Myocyte (in vitro differentiated cells): Measurements from ENCODE around the gene LRRC8D. TPM values are rescaled to one million over a fixed set of nuclear protein-coding genes. Genes with fewer than 3 reads are reported as not detected.
"Not testable (repeated sequence)": the region's sequence is repeated elsewhere in the genome, so short reads cannot be mapped to it uniquely, and the experiment has no call there.

Source experiments
- DNase-seq: peaks from one replicate; pipeline ENCODE4 v3.0.0-alpha.2; 2012; ENCODE audit warnings: low read depth
- total RNA-seq: library from RNA; depleted of rRNA; stranded (reverse); fragments of >200 nt; gene quantifications from 2 replicates; pipeline ENCODE4 v1.2.3, GENCODE V29; 2014

Gene LRRC8D
- total RNA-seq, 1 donor from 2014 or later, result 16.7 TPM

- peak; percentile 69 for DNase-seq
These were observed 132.3 kb downstream of the LRRC8D start for GRCh38 chr1:89953131-89953626.

DNA sequence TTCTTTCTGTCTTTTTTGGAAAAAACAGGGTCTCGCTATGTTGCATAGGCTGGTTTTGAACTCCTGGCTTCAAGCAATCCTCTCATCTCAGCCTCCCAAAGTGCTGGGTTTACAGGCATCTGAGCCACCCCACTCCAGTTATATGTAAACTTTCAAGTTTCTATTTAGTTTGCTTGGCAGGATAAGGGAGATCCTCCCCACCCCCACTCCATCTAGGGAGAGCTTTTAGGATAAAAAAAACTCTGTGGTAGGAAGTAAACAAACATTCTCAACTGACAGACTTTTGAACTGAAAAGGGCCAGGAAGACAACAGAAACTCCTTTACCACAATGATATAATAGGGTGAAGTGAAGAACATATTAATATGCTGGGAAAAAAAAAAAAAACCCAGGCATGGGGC is 133.1 kb downstream of the LRRC8D start:
- DNase-seq, result no peak

DNA sequence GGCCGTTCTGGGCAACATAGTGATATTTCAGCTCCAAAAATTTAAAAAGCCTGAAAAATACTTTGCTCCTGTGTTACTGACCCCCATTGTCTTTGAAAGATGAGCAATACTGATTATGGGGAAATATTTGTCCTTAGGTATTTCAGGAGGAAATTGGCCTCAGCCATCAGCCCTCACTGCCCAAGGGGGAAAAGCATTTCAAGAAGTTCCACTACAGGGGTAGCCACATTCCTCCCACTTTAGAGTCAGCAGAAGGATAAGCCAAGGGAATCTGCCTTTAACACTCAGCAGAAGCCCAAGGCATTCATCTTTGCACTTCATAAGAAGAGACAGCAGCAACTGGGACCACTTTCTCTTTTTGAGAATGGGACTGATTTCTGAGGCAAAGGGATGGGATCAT is 133.6 kb downstream of the LRRC8D start:
- DNase-seq, result no peak

- no peak for DNase-seq
These were observed 134.7 kb downstream of the LRRC8D start for GRCh38 chr1:89955311-89956205.

DNA sequence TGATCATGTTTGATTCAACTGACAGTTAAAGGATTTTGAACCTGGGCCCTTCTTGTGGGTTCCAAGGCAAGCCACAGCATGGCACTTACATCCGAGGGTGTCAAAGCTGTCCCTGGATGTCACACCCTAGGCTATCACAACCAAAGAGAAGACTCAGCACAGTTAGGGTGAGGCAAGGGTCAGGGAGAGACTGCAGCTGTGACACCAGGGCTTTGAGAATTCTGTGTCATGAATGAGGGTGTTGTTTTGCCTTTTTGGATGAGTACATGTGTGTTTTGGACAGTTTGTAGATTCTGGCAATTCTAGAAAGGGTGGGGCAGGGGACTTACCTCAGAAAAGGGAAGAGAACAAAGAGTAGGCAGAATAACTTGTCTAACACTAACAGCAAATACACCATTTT is 136.3 kb downstream of the LRRC8D start:
- peak; percentile 45 for DNase-seq

DNA sequence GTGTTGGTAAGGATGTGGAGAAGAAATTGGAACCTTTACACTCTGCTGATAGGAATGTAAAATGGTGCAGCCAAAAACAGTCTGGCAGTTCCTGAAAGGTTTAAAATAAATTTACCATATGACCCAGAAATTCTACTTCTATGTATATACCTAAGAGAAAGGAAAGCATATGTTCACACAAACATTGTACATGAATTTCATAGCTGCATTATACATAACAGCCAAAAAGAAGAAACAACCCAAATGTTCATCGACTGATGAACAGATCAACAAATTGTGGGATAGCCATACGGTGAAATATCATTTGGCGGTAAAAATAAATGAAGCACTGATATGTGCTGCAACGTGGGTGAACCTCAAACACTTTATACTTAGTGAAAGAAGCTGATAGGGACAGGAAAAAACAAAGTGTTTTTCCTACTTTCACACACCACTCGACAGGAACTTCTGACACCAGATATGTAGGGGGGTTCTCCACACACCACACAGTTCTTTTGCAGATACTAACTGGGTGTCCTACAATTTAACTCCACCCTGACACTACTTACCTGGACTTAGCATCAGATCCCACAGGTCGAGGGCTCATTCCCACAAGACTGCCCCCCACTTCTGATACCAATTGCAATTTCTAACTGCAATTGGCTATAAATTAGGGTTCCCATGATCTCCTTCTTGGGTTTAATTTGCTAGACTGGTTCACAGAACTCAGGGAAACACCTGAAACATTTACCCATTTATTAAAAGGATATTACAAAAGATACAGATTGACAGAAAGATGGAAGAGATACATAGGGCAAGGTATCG is 138.2 kb downstream of the LRRC8D start:
- DNase-seq, result no peak

GRCh38 chr1:89959719-89960118 is 138.9 kb downstream of the LRRC8D start:
- DNase-seq, result no peak

DNA sequence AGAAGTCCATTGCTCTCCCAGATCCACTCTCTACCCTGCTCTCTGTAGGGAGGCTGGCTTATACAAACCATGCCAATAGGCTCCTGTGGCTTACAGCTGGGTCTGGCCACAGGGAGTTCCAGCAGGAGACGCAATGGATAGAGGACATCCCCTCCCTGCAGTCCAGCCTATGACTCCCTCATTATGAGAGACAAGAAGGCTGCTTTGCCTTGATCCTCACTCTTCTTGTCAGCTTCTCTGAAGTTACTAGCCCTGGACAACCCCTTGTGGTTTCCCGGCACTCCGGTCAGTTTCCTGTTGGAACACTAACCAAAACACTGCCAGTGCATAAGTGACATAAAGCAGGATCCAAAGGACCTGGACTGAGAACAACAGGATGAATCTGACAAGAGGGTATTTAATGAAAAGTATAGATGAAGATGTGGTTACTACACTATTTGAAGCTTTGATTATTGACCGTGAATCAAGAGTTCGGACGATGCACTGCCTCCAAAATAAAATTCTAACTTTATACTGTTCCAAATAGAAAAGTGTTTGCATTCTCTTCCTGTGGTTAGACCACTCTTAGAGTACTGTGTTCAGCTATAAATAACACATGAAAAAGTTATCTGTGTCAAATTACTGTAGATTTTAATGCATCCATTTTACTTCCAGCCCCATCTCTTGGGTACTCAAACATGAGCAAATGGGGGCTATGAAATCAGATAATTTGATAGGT is 141.4 kb downstream of the LRRC8D start:
- DNase-seq, result peak; percentile 68

- DNase-seq, result no peak
These were observed 141.9 kb downstream of the LRRC8D start for GRCh38 chr1:89962742-89963075.

DNA sequence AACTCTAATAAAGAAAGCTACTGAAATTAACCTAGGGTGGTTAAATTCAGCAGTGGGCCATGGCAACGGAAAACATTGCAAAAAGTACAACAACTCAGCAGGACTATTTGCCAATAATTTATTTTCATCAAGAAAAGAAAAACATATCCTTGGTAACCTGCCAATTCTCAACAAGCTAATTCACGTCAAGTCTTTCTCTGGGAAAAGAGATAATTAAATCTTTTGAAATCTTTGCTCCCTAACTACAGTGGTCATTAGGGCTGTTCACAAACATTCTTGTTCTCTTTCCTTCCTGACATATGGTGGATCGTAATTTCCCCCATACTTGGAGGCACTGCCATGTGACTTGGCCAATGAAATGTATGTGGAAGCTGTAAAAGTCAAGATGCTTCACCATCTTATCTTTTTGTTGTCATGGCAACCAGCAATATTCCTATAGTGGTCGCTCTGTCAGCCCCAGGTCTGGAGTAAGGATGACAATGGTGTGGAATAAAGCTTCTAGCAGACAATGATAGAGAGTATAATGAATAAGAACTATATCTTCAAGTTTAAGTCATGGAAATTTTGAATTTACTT is 144.4 kb downstream of the LRRC8D start:
- DNase-seq, result no peak

DNA sequence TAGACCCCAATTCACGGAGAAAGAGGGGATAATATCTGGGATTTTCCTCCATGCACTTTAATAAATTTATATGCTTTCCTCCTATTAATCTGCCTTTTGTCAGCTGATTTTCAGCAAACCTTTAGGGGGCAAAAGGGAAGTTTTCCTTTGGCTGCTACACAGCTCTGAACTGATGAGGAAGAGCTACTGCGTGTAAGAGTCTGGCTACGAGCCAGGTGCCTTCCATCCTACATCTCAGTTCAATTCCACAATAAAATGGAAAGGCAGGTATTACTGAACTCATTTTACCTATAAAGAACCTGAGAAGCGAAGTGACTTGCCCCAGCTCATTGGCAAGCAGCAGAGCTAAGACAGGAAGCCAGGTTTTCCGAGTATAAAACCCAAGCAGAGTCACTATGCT is 145.8 kb downstream of the LRRC8D start:
- no peak for DNase-seq

DNA sequence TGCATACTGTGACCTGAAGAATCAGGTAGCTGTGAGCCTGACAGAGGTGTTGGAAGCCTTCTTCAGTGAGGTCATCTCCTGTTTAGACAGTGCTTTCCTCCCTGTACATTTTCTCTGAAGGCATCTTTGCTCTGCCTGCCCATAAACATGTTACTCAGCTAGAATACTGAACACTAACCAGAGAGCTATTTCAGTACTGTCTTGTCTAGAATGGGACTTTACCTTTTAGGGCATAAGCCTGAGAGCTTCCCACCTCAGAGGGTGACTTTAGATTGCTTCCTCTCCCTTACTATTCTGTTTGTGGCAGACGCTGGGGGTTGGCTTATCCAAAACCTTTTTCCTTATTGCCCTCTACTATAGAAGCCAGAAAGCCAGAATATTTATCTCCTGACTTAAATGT is 150.8 kb downstream of the LRRC8D start:
- no peak for DNase-seq

DNA sequence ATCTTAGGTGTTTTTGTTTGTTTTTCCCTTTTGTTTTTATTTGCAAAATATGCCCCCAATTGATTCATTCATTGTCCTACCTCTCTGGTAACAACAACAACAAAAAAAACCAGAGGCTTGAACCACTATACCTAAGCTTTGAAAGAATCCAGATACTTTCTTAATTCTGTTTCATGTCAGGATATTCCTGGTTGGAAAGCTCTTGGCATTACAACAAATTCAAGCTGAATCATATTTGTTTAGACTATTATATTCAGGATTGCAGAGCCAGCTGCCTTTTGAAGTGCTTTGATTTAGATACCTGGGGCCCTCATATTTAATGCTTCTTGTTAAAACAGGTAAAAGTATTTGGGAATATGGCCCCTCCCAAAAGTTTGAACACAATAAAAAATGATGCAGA is 151.2 kb downstream of the LRRC8D start:
- DNase-seq, result no peak

- DNase-seq, result no peak
These were observed 152.8 kb downstream of the LRRC8D start for GRCh38 chr1:89973471-89974127.

- DNase-seq, result peak; percentile 35
These were observed 153.4 kb downstream of the LRRC8D start for GRCh38 chr1:89974256-89974655.

DNA sequence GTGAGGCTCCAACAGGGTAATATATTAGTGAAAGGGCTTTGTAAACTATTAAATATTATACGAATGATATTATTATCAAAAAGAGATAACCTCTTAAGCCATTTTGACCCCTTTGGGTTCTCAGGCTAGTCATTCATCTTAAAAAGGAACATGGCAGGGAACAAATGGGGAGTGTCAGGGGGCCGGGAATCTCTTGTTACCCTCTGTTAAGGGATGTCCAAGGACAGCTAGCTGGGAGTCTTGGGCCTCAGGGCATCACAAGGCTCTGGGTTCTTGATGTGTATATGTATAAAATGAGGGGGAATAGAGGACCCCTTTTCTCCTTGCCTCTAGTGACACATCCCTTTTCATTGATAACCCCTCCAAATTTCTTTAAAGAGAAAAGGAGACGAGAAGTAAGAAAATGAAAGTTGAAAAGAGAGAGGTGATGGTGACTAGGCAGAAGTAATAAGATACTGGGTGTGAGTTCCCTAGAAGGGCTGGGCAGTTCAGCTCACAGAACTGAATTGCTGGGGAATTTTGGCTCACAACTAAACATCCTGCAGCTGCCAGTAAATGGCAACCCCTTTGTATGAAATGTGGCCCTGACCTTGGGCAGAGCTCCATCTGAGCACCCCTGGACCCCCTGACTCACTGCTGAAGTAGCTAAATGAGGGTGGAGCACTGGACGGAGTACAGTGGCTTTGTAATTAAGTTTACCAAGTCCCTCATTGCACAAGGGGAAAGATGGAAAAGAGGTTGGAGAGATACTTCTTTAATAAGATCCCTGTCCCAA is 154.1 kb downstream of the LRRC8D start:
- DNase-seq, result peak; percentile 94

- DNase-seq, result peak; percentile 53
These were observed 154.8 kb downstream of the LRRC8D start for GRCh38 chr1:89975540-89976125.

GRCh38 chr1:89978755-89979154 is 157.9 kb downstream of the LRRC8D start:
- no peak for DNase-seq

GRCh38 chr1:89980605-89981004 is 159.8 kb downstream of the LRRC8D start:
- DNase-seq, result no peak

DNA sequence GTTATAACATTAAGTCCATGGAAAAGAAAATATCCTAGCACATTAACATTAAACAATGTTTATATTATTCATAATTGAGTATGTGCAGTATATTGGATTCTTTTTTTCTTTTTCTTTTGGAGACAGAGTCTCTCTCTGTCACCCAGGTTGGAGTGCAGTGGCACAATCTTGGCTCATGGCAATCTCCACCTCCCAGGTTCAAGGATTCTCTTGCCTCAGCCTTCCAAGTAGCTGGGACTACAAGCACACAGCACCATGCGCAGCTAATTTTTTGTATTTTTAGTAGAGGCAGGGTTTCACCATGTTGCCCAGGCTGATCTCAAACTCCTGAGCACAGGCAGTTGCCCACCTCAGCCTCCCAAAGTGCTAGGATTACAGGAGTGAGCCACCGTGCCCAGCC is 162.0 kb downstream of the LRRC8D start:
- DNase-seq, result not testable (repeated sequence)
